AG09309 (cell line): ENCODE data around the gene SIVA1.
A peak's percentile ranks its signal among the peaks of the same experiment; 100 is the strongest.

Source experiments
- DNase-seq: peaks from one replicate; pipeline ENCODE4 v3.0.0-alpha.2; 2010; ENCODE audit warnings: low read depth
- H3K4me3 ChIP-seq: 2 replicates; pipeline ENCODE4 v1.5.1; 2011; ENCODE audit warnings: mild to moderate bottlenecking, low read depth, low read length, moderate library complexity; ENCODE audit not compliant: control insufficient read depth
- TF ChIP-seq, protein P1 (sequence below): IDR thresholded peaks from 2 replicates; pipeline ENCODE4 v1.5.1; 2011; ENCODE audit warnings: mild to moderate bottlenecking, low read depth, low read length, inconsistent platforms; ENCODE audit not compliant: insufficient read depth, control insufficient read depth; ENCODE audit errors: missing control alignments

SIVA1 gene

DNA sequence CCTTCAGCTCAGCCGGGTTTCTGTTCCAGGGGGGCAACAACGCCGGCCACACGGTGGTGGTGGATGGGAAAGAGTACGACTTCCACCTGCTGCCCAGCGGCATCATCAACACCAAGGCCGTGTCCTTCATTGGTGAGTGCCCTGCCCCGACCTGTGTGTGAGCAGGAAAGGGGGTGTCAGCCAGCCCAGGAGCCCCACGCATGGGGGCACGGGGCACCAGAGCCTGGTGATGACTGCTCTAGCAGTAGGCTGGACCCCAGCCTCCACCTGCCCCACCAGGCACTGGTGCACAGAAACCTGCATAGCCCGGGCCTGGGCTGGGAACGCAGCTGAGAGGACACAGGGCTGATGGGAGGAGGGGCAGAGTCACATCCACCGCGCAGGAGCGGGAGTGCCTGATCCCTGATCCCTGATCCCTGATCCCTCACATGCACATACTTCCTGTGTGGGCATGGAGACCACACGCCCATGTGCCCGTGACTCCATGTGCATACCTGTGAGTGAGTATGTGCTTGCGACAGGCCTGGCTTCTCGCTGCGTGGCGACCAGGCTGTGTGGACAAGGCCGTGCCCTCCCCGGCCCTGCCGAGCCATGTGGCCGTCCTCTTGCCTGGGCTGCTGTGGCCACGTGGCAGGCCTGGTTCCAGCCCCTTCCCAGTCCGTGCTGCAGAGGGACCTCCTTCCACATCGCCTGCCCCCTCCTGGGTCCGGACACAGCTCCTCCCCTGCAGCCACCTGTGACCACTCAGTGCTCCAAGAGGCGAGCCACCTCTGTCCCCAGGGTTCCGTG lies 17.8 kb upstream of the SIVA1 start:
- TF ChIP-seq, protein P1, sequence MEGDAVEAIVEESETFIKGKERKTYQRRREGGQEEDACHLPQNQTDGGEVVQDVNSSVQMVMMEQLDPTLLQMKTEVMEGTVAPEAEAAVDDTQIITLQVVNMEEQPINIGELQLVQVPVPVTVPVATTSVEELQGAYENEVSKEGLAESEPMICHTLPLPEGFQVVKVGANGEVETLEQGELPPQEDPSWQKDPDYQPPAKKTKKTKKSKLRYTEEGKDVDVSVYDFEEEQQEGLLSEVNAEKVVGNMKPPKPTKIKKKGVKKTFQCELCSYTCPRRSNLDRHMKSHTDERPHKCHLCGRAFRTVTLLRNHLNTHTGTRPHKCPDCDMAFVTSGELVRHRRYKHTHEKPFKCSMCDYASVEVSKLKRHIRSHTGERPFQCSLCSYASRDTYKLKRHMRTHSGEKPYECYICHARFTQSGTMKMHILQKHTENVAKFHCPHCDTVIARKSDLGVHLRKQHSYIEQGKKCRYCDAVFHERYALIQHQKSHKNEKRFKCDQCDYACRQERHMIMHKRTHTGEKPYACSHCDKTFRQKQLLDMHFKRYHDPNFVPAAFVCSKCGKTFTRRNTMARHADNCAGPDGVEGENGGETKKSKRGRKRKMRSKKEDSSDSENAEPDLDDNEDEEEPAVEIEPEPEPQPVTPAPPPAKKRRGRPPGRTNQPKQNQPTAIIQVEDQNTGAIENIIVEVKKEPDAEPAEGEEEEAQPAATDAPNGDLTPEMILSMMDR, result no peak
- no peak overlapping the region for H3K4me3 ChIP-seq
- DNase-seq, result no peak

DNA sequence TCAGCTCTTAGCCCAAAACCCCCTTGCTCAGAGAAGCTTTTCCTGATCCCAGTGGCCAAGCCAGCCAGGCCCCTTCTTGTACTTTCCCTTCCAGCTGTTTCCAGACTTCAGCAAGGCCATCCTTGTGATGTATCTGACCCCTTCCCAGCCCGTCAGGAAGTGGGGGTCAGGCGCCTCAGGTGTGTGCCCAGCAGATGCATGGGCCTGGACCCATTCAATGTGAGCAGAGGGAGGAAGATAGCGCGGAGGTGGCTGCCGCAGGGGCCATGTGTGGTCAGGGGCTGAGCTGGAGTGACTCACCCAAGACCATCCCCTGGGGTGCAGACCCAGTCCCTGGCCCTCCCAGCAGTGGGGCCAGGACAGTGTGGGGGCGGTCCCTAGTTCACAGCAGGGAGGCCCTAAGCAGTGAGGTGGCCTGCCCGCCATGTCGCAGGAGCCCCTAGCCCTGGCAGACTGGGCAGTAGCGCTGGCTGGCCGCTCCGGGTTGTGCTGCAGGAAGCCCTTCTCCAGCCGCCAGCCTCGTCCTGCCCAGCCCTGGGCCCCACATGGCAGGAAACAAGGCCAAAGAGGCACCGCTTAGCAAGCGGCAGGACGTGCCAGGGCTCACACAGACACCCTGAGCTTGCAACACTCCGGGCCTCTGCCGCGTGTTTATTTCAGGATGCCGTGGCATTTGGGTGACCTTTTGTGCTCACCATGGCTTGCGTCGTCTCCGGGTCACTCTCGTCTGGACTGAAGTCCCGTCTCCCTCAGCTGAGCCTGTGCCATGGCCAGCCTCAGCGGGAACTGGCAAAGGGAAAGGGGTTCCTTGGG lies 16.9 kb upstream of the SIVA1 start:
- TF ChIP-seq, protein P1, result no peak
- peak; percentile 58 for DNase-seq
- H3K4me3 ChIP-seq, result no peak overlapping the region

DNA sequence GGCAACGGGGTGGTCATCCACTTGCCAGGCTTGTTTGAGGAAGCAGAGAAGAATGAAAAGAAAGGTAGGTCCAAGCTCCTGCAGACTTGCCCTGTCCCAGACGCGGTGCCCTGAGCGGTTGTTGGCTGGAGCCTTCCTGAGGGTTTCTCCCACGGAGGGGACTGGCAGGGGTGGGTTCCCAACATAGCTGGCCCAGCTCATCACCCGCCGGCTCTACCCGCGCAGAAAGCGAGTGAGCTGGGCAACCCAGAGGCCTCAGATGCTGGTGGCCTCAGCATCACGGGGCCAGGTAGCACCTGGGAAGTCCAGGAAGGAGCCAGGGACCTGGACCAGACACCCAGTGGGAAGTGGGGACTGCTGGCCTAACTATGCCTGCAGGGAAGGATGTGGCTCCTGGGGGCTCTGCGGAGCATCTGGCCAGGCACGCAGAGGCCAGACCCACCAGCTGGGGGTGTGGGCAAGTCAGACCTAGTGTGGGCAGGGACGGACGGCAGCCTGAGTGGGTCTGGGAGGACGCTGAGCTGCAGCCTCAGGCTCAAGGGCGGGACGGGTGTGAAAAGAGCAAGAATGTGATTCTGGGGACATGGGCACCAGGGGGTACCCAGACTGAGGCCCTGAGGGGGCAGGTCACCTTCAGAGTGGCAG lies 14.4 kb upstream of the SIVA1 start:
- no peak overlapping the region for H3K4me3 ChIP-seq
- TF ChIP-seq, protein P1, result no peak
- no peak for DNase-seq

DNA sequence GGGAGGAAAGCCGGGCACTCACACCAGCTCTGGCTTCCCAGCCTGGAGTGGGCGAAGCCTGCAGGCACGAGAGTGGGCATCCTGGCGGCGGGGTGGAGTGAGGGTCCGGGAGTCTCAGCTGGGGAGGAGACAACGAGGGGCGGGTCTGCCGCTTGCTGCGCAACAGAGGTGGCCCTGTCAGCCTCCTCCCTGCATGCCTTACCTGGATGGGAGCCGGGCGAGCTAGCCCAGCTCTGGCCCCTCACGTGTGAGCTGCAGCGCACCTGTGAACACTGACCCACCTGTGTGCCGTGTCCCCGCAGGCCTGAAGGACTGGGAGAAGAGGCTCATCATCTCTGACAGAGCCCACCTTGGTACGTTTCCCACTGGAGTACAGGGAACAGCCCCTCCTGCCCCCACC lies 13.9 kb upstream of the SIVA1 start:
- no peak for DNase-seq
- TF ChIP-seq, protein P1, result no peak
- no peak overlapping the region for H3K4me3 ChIP-seq

DNA sequence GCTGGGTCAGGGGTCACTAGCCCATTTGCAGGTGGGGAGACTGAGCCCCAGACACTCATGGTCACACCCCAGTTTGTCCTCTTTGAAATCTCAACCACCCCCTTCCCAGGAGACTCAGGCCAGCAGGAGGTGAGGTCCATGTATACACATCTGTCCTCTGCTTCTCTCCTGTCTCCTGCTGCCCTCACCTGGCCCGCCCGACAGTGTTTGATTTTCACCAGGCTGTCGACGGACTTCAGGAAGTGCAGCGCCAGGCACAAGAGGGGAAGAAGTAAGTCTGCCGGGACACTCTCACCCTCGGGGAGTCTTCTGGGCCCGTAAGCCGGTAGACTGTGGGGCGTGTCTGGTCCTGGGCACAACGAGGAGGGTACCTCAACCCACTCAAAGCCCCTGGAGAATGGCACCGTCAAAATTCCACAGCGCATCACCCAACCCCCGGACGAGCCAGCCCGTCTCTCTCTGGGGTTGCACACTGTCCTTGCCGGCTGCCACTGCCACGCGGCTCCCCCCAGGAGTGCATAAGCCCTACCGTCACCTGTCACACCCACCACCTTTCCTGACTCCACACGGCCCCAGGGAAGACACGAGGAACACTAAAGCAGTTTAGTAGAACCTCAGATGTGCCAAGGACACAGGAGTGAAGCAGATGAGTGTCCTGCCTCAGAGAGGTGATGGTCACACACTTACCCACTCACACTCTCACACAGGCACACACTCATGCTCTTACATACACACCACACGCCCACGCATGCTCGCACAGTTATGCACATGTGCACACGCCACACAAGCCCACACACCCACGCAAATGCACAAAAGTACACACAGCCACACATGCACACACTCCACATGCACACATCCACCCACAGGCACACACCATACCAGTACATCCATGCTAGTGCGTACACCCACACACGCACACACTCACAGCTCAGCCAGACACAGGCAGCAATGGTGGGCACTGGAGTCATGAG lies 13.1 kb upstream of the SIVA1 start:
- no peak for DNase-seq
- H3K4me3 ChIP-seq, result no peak overlapping the region
- TF ChIP-seq, protein P1, result no peak
